DOHH2 (cell line): ENCODE results near the gene ATG9B.

Experiments
- H3F3A ChIP-seq: fragments of 200-600 bp; sonication (generic), shearing (Covaris generic); 2 replicates; pipeline ENCODE4 v1.6.0; 2016; ENCODE audit warnings: antibody characterized with exemption, mild to moderate bottlenecking; ENCODE audit not compliant: control insufficient read depth, insufficient read depth
- H3K27ac ChIP-seq: fragments of 200-600 bp; sonication (generic); 2 replicates; pipeline ENCODE4 v1.5.1; 2014; ENCODE audit warnings: low read depth, mild to moderate bottlenecking, low read length, moderate library complexity
- H3K27me3 ChIP-seq: fragments of 200-600 bp; sonication (generic); 2 replicates; pipeline ENCODE4 v1.6.1; 2014; ENCODE audit warnings: mild to moderate bottlenecking, low read length, mixed read lengths; ENCODE audit not compliant: control insufficient read depth
- H3K36me3 ChIP-seq: fragments of 200-600 bp; sonication (generic); 2 replicates; pipeline ENCODE4 v1.6.1; 2014; ENCODE audit warnings: mild to moderate bottlenecking, low read length, moderate library complexity, mixed read lengths; ENCODE audit not compliant: control insufficient read depth
- H3K4me1 ChIP-seq: fragments of 200-600 bp; sonication (generic); 2 replicates; pipeline ENCODE4 v1.6.1; 2014; ENCODE audit warnings: mild to moderate bottlenecking, low read length, mixed read lengths; ENCODE audit not compliant: control insufficient read depth
- H3K4me2 ChIP-seq: fragments of 200-600 bp; sonication (generic); 2 replicates; pipeline ENCODE4 v1.6.0; 2014; ENCODE audit warnings: mild to moderate bottlenecking, low read length, moderate library complexity
- H3K4me3 ChIP-seq: fragments of 200-600 bp; sonication (generic); 2 replicates; pipeline ENCODE4 v1.5.1; 2014; ENCODE audit warnings: mild to moderate bottlenecking, low read length, mixed read lengths
- H3K79me2 ChIP-seq: fragments of 200-600 bp; sonication (generic); 2 replicates; pipeline ENCODE4 v1.6.1; 2014; ENCODE audit warnings: mild to moderate bottlenecking, low read length, mixed read lengths; ENCODE audit not compliant: control insufficient read depth
- H3K9me2 ChIP-seq: fragments of 200-600 bp; sonication (generic); replicated peaks from 2 replicates; pipeline ENCODE4 v1.6.1; 2014; ENCODE audit warnings: mild to moderate bottlenecking, low read length, mixed read lengths; ENCODE audit not compliant: control insufficient read depth
- H3K9me3 ChIP-seq: fragments of 200-600 bp; sonication (generic); 2 replicates; pipeline ENCODE4 v1.6.1; 2014; ENCODE audit warnings: antibody characterized with exemption, low read length, mixed read lengths; ENCODE audit not compliant: control insufficient read depth, insufficient read depth
- H4K20me1 ChIP-seq: fragments of 200-600 bp; sonication (generic); 2 replicates; pipeline ENCODE4 v1.6.0; 2014; ENCODE audit warnings: low read depth, mild to moderate bottlenecking, antibody characterized with exemption, low read length, moderate library complexity; ENCODE audit not compliant: control insufficient read depth, insufficient read depth
- EZH2phosphoT487 ChIP-seq: fragments of 200-600 bp; sonication (generic); IDR thresholded peaks from 2 replicates; pipeline ENCODE4 v1.6.1; 2017; ENCODE audit warnings: borderline replicate concordance, mild to moderate bottlenecking, antibody characterized with exemption, low read length, moderate library complexity, mixed read lengths
- TF ChIP-seq, protein P1 (sequence below): fragments of 200-600 bp; sonication (generic); IDR thresholded peaks from one replicate; pipeline ENCODE4 v1.5.1; 2014; ENCODE audit warnings: antibody characterized with exemption, mild to moderate bottlenecking, low read depth, low read length; ENCODE audit not compliant: poor library complexity, severe bottlenecking

ATG9B gene

GRCh38 chr7:150992051-150992640 lies 32.1 kb downstream of the ATG9B start:
- Histone ChIP-seq H3K4me3 (no peak overlapping the region), H3K79me2 (no peaks in the 10 kb centered on the region), H3K9me3 (no peaks in the 10 kb centered on the region), H3K4me2 (no peak overlapping the region), H3K9me2 (no peaks in the 10 kb centered on the region), H3K36me3 (no peaks in the 10 kb centered on the region), H3K27ac (no peak overlapping the region), H4K20me1 (no peaks in the 10 kb centered on the region), H3F3A (no peaks in the 10 kb centered on the region), H3K27me3 (peaks cover 28% of the 10 kb centered on the region), H3K4me1 (peaks cover 20% of the 10 kb centered on the region)
- TF ChIP-seq EZH2phosphoT487, result no peak
- TF ChIP-seq, protein P1, sequence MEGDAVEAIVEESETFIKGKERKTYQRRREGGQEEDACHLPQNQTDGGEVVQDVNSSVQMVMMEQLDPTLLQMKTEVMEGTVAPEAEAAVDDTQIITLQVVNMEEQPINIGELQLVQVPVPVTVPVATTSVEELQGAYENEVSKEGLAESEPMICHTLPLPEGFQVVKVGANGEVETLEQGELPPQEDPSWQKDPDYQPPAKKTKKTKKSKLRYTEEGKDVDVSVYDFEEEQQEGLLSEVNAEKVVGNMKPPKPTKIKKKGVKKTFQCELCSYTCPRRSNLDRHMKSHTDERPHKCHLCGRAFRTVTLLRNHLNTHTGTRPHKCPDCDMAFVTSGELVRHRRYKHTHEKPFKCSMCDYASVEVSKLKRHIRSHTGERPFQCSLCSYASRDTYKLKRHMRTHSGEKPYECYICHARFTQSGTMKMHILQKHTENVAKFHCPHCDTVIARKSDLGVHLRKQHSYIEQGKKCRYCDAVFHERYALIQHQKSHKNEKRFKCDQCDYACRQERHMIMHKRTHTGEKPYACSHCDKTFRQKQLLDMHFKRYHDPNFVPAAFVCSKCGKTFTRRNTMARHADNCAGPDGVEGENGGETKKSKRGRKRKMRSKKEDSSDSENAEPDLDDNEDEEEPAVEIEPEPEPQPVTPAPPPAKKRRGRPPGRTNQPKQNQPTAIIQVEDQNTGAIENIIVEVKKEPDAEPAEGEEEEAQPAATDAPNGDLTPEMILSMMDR, result no peak

DNA sequence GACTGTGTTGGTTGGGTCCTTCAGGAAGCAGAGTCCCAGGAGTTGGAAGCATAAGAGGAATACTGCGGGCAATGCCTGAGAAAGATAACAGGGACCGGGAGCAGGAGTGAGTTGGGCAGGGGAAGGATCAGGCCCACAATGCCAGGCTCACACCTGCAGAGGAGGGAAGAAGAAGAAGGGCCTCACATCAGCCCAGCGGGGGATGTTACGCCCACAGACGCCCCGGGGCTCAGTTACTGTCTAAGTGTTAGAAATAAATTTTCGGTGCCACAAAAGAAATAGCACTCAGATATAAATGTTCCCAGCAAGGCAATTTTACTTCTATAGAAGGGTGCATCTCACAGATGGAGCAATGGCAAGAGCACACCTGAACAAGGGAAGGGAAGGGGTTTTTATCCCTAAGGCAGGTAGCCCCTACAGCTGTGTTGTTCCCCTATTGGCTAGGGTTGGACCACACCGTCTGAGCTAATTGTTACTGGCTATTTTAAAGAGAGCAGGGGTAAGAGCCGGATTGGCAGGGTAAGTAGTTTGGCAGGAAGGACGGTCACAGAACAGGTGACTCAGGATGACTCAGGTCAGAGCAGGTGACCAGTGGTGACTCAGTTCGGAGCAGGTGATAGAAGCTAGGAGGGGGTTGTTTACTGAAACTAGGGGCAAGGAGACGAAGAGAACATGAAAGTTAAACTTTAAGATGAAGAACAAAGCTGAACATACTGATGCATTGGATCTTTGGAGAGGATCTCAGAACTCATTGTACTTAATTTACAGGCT lies 33.7 kb downstream of the ATG9B start, which contains the start of gene NOS3:
Gene NOS3 (plus strand): TSS at position 602 of the 771 bp plus-strand sequence. CDS start 2,787 bp downstream, outside the sequence.
- H3K27me3 ChIP-seq, result peaks cover 30% of the 10 kb centered on the region
- no peak within 1 kb of the TSS for H3K4me2 ChIP-seq
- H3K4me1 ChIP-seq, result peaks cover 16% of the 10 kb centered on the region
- TF ChIP-seq EZH2phosphoT487, result no peak
- TF ChIP-seq, protein P1, result no peak
- H3K36me3 ChIP-seq, result no peaks in the 10 kb centered on the region
- no peaks in the 10 kb centered on the region for H3K79me2 ChIP-seq
- H3K9me3 ChIP-seq, result no peaks in the 10 kb centered on the region
- no peaks in the 10 kb centered on the region for H4K20me1 ChIP-seq
- H3F3A ChIP-seq, result no peaks in the 10 kb centered on the region
- no peak within 1 kb of the TSS for H3K27ac ChIP-seq
- H3K9me2 ChIP-seq, result no peaks in the 10 kb centered on the region
- no peak within 1 kb of the TSS for H3K4me3 ChIP-seq

DNA sequence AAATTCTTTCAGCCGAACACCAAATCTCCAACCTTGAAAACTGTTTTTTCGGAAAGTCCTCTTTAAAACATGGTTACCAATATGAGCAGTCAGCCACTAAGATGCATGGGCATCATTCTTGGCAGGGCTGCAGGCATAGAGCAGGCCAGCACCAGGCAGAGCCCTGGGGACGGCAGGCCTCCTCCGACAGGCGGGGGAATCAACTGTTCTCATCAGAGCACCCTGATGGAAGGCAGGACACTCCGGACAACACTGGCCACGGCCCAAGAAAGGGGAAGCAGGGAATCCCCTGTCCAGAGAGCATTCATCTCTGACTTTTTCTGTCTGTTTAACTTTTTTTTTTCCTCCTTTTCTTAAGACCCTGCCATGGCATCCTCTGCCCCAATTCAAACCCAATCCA lies 34.8 kb downstream of the ATG9B start:
- Histone ChIP-seq H3K4me2 (no peak overlapping the region), H3K36me3 (no peaks in the 10 kb centered on the region), H4K20me1 (no peaks in the 10 kb centered on the region), H3K9me3 (no peaks in the 10 kb centered on the region), H3K79me2 (no peaks in the 10 kb centered on the region), H3K27ac (no peak overlapping the region), H3K4me3 (no peak overlapping the region), H3F3A (no peaks in the 10 kb centered on the region), H3K27me3 (peaks cover 30% of the 10 kb centered on the region), H3K9me2 (no peaks in the 10 kb centered on the region), H3K4me1 (peaks cover 12% of the 10 kb centered on the region)
- TF ChIP-seq EZH2phosphoT487, result no peak
- TF ChIP-seq, protein P1, result no peak
